Spleen (tissue), 11 donors: ENCODE results near the gene CCL4. TPM values are rescaled to one million over a fixed set of nuclear protein-coding genes. Genes with fewer than 3 reads are reported as not detected.
"Not testable (repeated sequence)": the region's sequence is repeated elsewhere in the genome, so short reads cannot be mapped to it uniquely, and the experiment has no call there.

Experiments
- DNase-seq: peaks from one replicate; pipeline ENCODE4 v3.0.0-alpha.2; 2020
- H3K27ac ChIP-seq, 8 donors: fragments of 200-600 bp; sonication (generic) in 7 of 8; 1 replicate in 4 of 8; 2 replicates in 4 of 8; pipeline versions ENCODE4 v1.5.0 to v1.8.0; 2016 to 2021; ENCODE audit warnings: inconsistent platforms in 4 of 8, mild to moderate bottlenecking in 4 of 8, moderate library complexity in 1 of 8
- H3K27me3 ChIP-seq, 7 donors: fragments of 200-600 bp; sonication (generic) in 6 of 7; replicated peaks in 1 of 7; 1 replicate in 4 of 7; 2 replicates in 3 of 7; pipeline versions ENCODE4 v1.5.0 to v1.8.0; 2016 to 2021; ENCODE audit warnings: inconsistent platforms in 3 of 7, mild to moderate bottlenecking in 1 of 7
- H3K36me3 ChIP-seq, 6 donors: fragments of 200-600 bp; sonication (generic) in 5 of 6; 1 replicate in 4 of 6; 2 replicates in 2 of 6; pipeline versions ENCODE4 v1.5.0 to v1.8.0; 2016 to 2021; ENCODE audit warnings: inconsistent platforms in 2 of 6
- H3K4me1 ChIP-seq, 6 donors: fragments of 200-600 bp; sonication (generic) in 5 of 6; 1 replicate in 3 of 6; 2 replicates in 3 of 6; pipeline versions ENCODE4 v1.5.0 to v1.8.0; 2016 to 2021; ENCODE audit warnings: inconsistent platforms in 3 of 6
- H3K4me3 ChIP-seq, 8 donors: fragments of 200-600 bp; sonication (generic) in 7 of 8; 1 replicate in 4 of 8; 2 replicates in 4 of 8; pipeline versions ENCODE4 v1.5.0 to v1.8.0; 2016 to 2021; ENCODE audit warnings: inconsistent platforms in 4 of 8, mild to moderate bottlenecking in 4 of 8, moderate library complexity in 2 of 8
- H3K9me3 ChIP-seq, 8 donors: fragments of 200-600 bp; sonication (generic) in 7 of 8; 1 replicate in 4 of 8; 2 replicates in 4 of 8; pipeline versions ENCODE4 v1.5.0 to v1.8.0; 2016 to 2021; ENCODE audit warnings: inconsistent platforms in 4 of 8
- CTCF ChIP-seq, 11 experiments: fragments of 200-600 bp in 7 of 11; fragments of 450-650 bp in 4 of 11; sonication (generic) in 4 of 11; IDR thresholded peaks in 8 of 11; conservative IDR thresholded peaks in 3 of 11; 1 replicate in 7 of 11; 2 replicates in 4 of 11; pipeline versions ENCODE4 v1.4.0 to v1.8.0; 2016 to 2021; ENCODE audit warnings: antibody characterized with exemption in 11 of 11, inconsistent platforms in 4 of 11, mild to moderate bottlenecking in 1 of 11
- POLR2A ChIP-seq, 3 donors: fragments of 450-650 bp; IDR thresholded peaks; one replicate each; pipeline ENCODE4 v1.5.1; 2017; ENCODE audit warnings: antibody characterized with exemption in 3 of 3, mild to moderate bottlenecking in 1 of 3
- POLR2AphosphoS5 ChIP-seq, 3 donors: sonication (generic); formaldehyde crosslinking; IDR thresholded peaks; one replicate each; pipeline ENCODE4 v1.5.1; 2017; ENCODE audit warnings: antibody characterized with exemption in 3 of 3
- WGBS, 5 donors: extraction: QIAGEN DNeasy Blood & Tissue Kit in 3 of 5; methylation state at CpG; one replicate each; pipeline versions ENCODE4 v1.1.5 to v1.1.7; 2013 to 2018; 5-methylcytosine and 5-hydroxymethylcytosine counted together
- intact Hi-C: fragments of 100-400 bp; cut with DNase I; formaldehyde crosslinking; loops from one replicate; pipeline ENCODE4 v1.15.0; 2023; ENCODE audit warnings: low total_unique reads
- polyA plus RNA-seq, 3 donors: library from polyadenylated mRNA; stranded (reverse); fragments of 200-250 nt; gene quantifications; one replicate each; pipeline ENCODE4 v1.2.1, GENCODE V29; 2013
- total RNA-seq, 7 donors: library from RNA; depleted of rRNA in 3 of 7; stranded (reverse); fragments of >200 nt in 3 of 7; fragmentation: NEBNext Ultra II Directional in 4 of 7; extraction: Animal tissue kit (Norgen Biotek cat#: 25700) in 4 of 7; gene quantifications; one replicate each; pipeline versions ENCODE4 v1.1.0 to v1.2.1, GENCODE V29; 2016 to 2021
- donor health status: healthy with polysubstance abuse.
- donor health status: DM: no; HTN: no; CAD: no; lungs with moderate emphysema.
- donor health status: DM: no; HTN: no; CAD: no.
- donor health status: Bipolar disorder and iron deficiency.
- donor health status: healthy.
- donor health status: DM: no; HTN: no; CAD: no.
- donor health status: DM: yes; HTN: yes; CAD: no.

CCL4 gene
- total and polyA plus RNA-seq, 10 donors: 10.1 to 81.0 (median 33.1) TPM

GRCh38 chr17:36094232-36094631 is 9.4 kb upstream of the CCL4 start:
- intact Hi-C loops: no loop called here
- 80 to 94% (median 90%) methylated on average over 1 of the region's 1 CpG for WGBS, 5 donors

GRCh38 chr17:36094746-36095145 is 8.9 kb upstream of the CCL4 start:
- 74 to 89% (median 81%) methylated on average over 7 of the region's 7 CpGs for WGBS, 5 donors
- peaks cover 5 to 73% (median 36%) of the 10 kb centered on the region in 6 donors for H3K4me1 ChIP-seq

More at GRCh38 chr17:36094232-36094631, 9.4 kb upstream of the CCL4 start:
- no peak for DNase-seq
- Histone ChIP-seq H3K27ac (no peak overlapping the region), H3K36me3 (no peaks in the 10 kb centered on the region), H3K4me3 (no peak overlapping the region), H3K27me3 (no peaks in the 10 kb centered on the region), H3K9me3 (no peaks in the 10 kb centered on the region), H3K4me1 (peaks cover 6 to 74% (median 41%) of the 10 kb centered on the region in 6 donors)
- no peak for TF ChIP-seq POLR2AphosphoS5 (IDR thresholded peaks at IDR 0.05)
- TF ChIP-seq POLR2A (IDR thresholded peaks at IDR 0.05): no peak
- TF ChIP-seq CTCF (IDR thresholded peaks at IDR 0.05 in 8 of 11, conservative IDR thresholded peaks at IDR 0.05 in 3 of 11): no peak

GRCh38 chr17:36095992-36096391 is 7.6 kb upstream of the CCL4 start:
- peak overlapping the region in 2 of 8 donors; percentile 5 to 7 for H3K27ac ChIP-seq
- H3K27me3 ChIP-seq: no peaks in the 10 kb centered on the region
- TF ChIP-seq POLR2AphosphoS5 (IDR thresholded peaks at IDR 0.05) (no peak), CTCF (IDR thresholded peaks at IDR 0.05 in 8 of 11, conservative IDR thresholded peaks at IDR 0.05 in 3 of 11) (no peak), POLR2A (IDR thresholded peaks at IDR 0.05) (no peak)
- 86 to 100% (median 90%) methylated on average over 1 of the region's 1 CpG for WGBS, 5 donors
- no peaks in the 10 kb centered on the region for H3K9me3 ChIP-seq
- DNase-seq: no peak
- no peaks in the 10 kb centered on the region for H3K36me3 ChIP-seq
- peaks cover 4 to 69% (median 26%) of the 10 kb centered on the region in 6 donors for H3K4me1 ChIP-seq
- intact Hi-C loops: no loop called here
- H3K4me3 ChIP-seq: no peak overlapping the region

More at GRCh38 chr17:36094746-36095145, 8.9 kb upstream of the CCL4 start:
- Histone ChIP-seq H3K4me3 (no peak overlapping the region), H3K27me3 (no peaks in the 10 kb centered on the region), H3K36me3 (no peaks in the 10 kb centered on the region), H3K9me3 (no peaks in the 10 kb centered on the region), H3K27ac (no peak overlapping the region)
- no peak for TF ChIP-seq POLR2AphosphoS5 (IDR thresholded peaks at IDR 0.05)
- no peak for TF ChIP-seq CTCF (IDR thresholded peaks at IDR 0.05 in 8 of 11, conservative IDR thresholded peaks at IDR 0.05 in 3 of 11)
- TF ChIP-seq POLR2A (IDR thresholded peaks at IDR 0.05): no peak
- DNase-seq: no peak
- intact Hi-C loops: no loop called here

GRCh38 chr17:36099004-36099403 is 4.6 kb upstream of the CCL4 start:
- H3K4me3 ChIP-seq, H3K27ac ChIP-seq, DNase-seq, H3K36me3 ChIP-seq, H3K27me3 ChIP-seq, intact Hi-C loops, H3K9me3 ChIP-seq: not testable (repeated sequence)
- WGBS, 5 donors: 81 to 96% (median 90%) methylated on average over 1 of the region's 1 CpG
- peaks cover 0 to 61% (median 31%) of the 10 kb centered on the region in 6 donors for H3K4me1 ChIP-seq

- WGBS, 5 donors: 38 to 62% (median 47%) methylated on average over 3 to 7 of the region's 7 CpGs
- Histone ChIP-seq H3K4me3 (peak overlapping the region in 5 of 8 donors; percentile 21 to 64 (median 30)), H3K4me1 (peaks cover 0 to 74% (median 46%) of the 10 kb centered on the region in 6 donors), H3K27ac (peak overlapping the region in 5 of 8 donors; percentile 44 to 86 (median 76))
- DNase-seq, H3K9me3 ChIP-seq, intact Hi-C loops, H3K36me3 ChIP-seq, H3K27me3 ChIP-seq: not testable (repeated sequence)
These were observed 619 bp downstream of the CCL4 start for GRCh38 chr17:36104246-36104645.
